Upper lobe of left lung (tissue), 4 donors: Measurements from ENCODE around the gene PKNOX2.

Experiments used
- POLR2AphosphoS5 ChIP-seq, 2 donors: sonication (generic); formaldehyde crosslinking; IDR thresholded peaks; one replicate each; pipeline ENCODE4 v1.5.1; 2017; ENCODE audit warnings: antibody characterized with exemption in 2 of 2
- TF ChIP-seq, protein P1 (sequence below), 6 experiments: fragments of 450-650 bp in 4 of 6; fragments of 200-600 bp in 2 of 6; sonication (generic) in 2 of 6; IDR thresholded peaks; one replicate each; pipeline ENCODE4 v1.5.1; 2016 to 2019; ENCODE audit warnings: antibody characterized with exemption in 6 of 6

- no peak for TF ChIP-seq POLR2AphosphoS5 (IDR thresholded peaks at IDR 0.05)
- TF ChIP-seq, protein P1, sequence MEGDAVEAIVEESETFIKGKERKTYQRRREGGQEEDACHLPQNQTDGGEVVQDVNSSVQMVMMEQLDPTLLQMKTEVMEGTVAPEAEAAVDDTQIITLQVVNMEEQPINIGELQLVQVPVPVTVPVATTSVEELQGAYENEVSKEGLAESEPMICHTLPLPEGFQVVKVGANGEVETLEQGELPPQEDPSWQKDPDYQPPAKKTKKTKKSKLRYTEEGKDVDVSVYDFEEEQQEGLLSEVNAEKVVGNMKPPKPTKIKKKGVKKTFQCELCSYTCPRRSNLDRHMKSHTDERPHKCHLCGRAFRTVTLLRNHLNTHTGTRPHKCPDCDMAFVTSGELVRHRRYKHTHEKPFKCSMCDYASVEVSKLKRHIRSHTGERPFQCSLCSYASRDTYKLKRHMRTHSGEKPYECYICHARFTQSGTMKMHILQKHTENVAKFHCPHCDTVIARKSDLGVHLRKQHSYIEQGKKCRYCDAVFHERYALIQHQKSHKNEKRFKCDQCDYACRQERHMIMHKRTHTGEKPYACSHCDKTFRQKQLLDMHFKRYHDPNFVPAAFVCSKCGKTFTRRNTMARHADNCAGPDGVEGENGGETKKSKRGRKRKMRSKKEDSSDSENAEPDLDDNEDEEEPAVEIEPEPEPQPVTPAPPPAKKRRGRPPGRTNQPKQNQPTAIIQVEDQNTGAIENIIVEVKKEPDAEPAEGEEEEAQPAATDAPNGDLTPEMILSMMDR (IDR thresholded peaks at IDR 0.05), result no peak
Observed at GRCh38 chr11:125335106-125335505, 170.6 kb downstream of the PKNOX2 start.
